HUES48 (cell line): ENCODE measurements around the gene CREG1.
"Not testable (repeated sequence)": the region's sequence is repeated elsewhere in the genome, so short reads cannot be mapped to it uniquely, and the experiment has no call there.

ENCODE experiments used
- H3K27ac ChIP-seq: one replicate; pipeline ENCODE4 v1.7.0; 2013; ENCODE audit warnings: low read depth, low read length, inconsistent platforms
- H3K27me3 ChIP-seq: 2 replicates; pipeline ENCODE4 v1.6.1; 2013; ENCODE audit warnings: mild to moderate bottlenecking, low read length; ENCODE audit not compliant: control insufficient read depth, insufficient read depth
- H3K36me3 ChIP-seq: 2 replicates; pipeline ENCODE4 v1.6.1; 2013; ENCODE audit warnings: low read length; ENCODE audit not compliant: control insufficient read depth, insufficient read depth
- H3K4me1 ChIP-seq: 2 replicates; pipeline ENCODE4 v1.6.1; 2013; ENCODE audit warnings: mild to moderate bottlenecking, low read length; ENCODE audit not compliant: control insufficient read depth, insufficient read depth
- H3K4me3 ChIP-seq: 2 replicates; pipeline ENCODE4 v1.5.1; 2013; ENCODE audit warnings: mild to moderate bottlenecking, low read depth, low read length
- H3K9ac ChIP-seq: 2 replicates; pipeline ENCODE4 v1.6.1; 2013; ENCODE audit warnings: mild to moderate bottlenecking, low read depth, low read length, moderate library complexity
- H3K9me3 ChIP-seq: 2 replicates; pipeline ENCODE4 v1.6.1; 2013; ENCODE audit warnings: low read length; ENCODE audit not compliant: control insufficient read depth, insufficient read depth

CREG1 gene

DNA sequence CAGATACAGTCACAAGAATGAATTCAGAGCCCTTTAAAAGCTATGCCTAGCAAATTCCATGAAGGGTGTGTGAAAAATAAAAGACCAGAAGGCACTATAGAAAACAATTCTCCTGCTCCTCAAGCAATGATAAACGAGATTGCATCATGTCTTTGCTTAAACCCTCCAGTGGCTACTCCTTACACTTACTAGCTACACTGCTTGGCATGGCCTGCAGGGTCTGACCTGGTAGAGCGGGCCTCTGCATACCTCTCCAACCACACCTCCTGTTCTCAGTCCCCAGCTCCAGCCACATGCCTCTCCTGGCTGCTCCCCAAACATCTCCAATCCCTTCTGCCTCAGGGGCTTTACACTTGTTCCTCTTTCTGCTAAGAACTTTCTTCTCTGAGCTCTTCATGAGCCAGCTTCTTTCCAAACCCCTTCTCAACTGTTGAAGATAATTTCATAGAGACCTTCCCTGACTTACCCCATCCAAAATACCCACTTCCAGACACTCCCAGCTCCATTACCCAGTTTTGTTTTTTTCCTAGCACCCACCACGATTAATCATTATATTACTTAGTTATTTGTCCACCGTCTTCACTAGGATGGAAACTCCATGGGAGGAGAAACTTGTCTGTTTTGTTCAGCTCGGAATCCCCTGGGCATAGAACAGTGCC, 11.2 kb upstream of the CREG1 start:
- H3K27ac ChIP-seq: no peak overlapping the region
- H3K9ac ChIP-seq: no peak overlapping the region
- H3K4me3 ChIP-seq: no peak overlapping the region

DNA sequence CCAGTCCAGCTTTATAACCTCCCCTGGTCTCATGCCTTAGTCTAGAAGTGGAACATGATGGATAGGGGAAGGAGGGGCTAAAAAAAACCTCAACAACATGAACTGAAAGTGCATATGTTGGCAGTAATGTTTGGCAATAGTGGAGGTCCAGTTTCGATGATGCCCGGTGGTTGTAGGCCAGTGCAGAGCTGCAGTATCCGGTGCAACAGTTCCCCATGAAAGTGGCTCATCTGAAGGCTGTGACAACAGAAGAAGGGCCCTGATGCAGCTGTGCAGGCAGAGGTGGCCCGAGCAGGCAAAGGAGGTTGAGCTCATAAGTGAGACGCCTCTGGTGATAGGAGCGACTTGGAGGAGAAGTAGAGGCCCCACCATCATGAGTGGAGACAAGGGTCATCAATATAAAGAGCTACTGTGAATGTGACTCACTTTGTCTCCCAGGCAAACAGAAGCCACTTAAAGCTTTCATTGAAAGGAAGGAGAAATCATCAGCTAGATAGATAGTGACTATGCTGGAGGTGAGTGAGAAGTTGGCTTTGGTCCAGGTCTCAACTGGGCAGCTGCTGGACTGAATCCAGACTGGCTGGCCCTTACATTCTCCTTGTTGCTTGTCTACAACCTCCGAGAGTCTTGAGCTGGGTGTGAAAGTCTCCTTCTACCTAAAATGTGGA, 10.2 kb upstream of the CREG1 start:
- Histone ChIP-seq H3K9ac (no peak overlapping the region), H3K27ac (no peak overlapping the region), H3K4me3 (no peak overlapping the region), H3K36me3 (no peaks in the 10 kb centered on the region), H3K27me3 (no peaks in the 10 kb centered on the region), H3K4me1 (no peaks in the 10 kb centered on the region), H3K9me3 (no peaks in the 10 kb centered on the region)

More for the DNA sequence above, 11.2 kb upstream of the CREG1 start:
- H3K9me3 ChIP-seq: no peaks in the 10 kb centered on the region
- no peaks in the 10 kb centered on the region for H3K27me3 ChIP-seq
- H3K36me3 ChIP-seq: no peaks in the 10 kb centered on the region
- no peaks in the 10 kb centered on the region for H3K4me1 ChIP-seq

DNA sequence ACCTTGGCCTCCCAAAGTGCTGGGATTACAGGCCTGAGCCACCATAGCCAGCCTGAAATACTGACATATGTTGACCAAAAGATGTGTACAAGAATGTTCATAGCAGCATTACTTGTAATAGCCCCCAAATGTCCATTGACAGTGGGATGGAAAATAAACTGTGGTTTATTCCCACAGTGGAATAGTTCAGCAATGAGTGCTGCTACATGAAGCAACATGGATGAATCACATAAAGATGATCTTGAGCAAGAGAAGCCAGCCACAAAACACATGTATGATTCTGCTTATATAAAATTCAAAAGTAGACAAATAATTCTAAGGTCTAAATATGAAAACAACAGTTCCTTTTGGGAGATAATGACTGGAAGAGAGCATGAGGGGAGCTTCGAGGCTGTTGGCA, 9.1 kb upstream of the CREG1 start:
- H3K27ac ChIP-seq: no peak overlapping the region
- H3K9ac ChIP-seq: no peak overlapping the region
- H3K27me3 ChIP-seq: no peaks in the 10 kb centered on the region
- no peaks in the 10 kb centered on the region for H3K9me3 ChIP-seq
- no peaks in the 10 kb centered on the region for H3K36me3 ChIP-seq
- no peak overlapping the region for H3K4me3 ChIP-seq
- no peaks in the 10 kb centered on the region for H3K4me1 ChIP-seq

DNA sequence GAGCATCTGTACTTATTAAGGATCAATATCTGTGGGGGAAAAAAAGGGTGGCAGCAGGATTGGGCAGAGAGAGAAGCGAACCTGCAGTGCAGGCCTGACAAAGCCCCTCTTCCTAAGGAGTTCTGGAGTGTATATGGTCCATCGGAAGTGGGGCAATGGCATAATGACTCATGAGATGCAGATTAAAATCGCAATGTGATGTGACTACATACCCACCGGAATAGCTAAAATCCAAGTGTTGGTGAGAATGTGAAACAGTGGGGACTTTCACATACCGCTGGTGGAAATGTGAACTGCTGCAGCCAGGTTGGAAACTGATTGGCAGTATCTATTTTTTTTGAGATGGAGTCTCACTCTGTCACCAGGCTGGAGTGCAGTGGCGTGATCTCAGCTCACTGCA, 8.2 kb upstream of the CREG1 start:
- Histone ChIP-seq H3K9ac (no peak overlapping the region), H3K4me1 (no peaks in the 10 kb centered on the region), H3K36me3 (no peaks in the 10 kb centered on the region), H3K27me3 (no peaks in the 10 kb centered on the region), H3K27ac (no peak overlapping the region), H3K9me3 (no peaks in the 10 kb centered on the region), H3K4me3 (no peak overlapping the region)

DNA sequence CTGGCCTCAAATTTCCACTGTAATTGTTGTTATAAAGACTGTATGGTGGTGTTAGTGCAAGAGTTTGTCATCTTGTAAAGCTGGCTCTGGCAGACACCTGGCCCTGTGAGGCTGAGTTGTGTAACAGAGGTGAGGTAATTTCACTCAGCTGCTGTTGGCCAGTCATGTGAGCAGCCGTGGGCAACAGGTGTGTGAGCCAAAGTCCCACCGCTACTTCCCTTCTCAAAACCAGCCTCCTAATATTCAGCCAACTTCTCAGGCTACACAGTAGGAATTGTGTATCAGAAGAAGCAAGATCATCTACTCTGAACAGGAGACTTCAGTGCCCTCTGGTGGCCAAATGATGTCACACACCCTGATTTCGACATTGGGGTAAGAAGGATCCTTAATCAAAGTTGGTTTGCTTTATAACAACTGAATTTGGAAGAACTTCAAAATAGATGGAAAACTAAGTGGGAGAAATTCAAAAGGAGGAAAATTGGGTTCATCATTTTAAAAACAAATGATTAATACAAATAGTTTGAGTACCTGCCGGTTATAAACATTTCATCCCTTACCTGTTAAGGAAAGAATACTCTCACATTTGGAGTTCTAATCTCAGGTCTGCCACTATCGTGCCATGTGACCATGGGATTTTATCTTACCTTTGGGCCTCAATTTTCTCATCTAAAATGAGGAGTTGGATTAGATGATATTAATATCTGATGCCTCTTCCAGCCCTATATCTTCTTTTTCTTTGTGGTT, 2.6 kb upstream of the CREG1 start:
- Histone ChIP-seq H3K27me3 (0 out of 2 replicates have a peak, but pooled peaks cover 5% of the 10 kb centered on the region), H3K4me3 (no peak overlapping the region), H3K9ac (no peak overlapping the region), H3K36me3 (no peaks in the 10 kb centered on the region), H3K27ac (no peak overlapping the region), H3K9me3 (no peaks in the 10 kb centered on the region), H3K4me1 (peaks cover 4% of the 10 kb centered on the region; the same call in 1 of the 2 replicates)

DNA sequence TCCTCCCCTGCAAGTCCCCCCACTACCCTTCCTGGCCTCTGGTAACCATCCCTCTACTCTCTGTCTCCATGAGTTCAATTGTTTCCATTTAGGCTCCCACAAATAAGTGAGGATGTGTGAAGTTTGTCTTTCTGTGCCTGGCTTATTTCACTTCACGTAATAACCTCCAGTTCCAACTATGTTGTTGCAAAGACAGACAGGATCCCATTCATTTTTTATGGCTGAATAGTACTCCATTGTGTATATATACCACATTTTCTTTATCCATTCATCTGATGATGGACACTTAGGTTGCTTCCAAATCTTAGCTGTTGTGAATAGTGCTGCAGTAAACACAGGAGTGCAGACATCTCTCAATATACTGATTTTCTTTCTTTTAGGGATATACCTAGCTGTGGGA, 1.5 kb upstream of the CREG1 start:
- H3K4me1 ChIP-seq, H3K9ac ChIP-seq, H3K4me3 ChIP-seq, H3K27me3 ChIP-seq, H3K36me3 ChIP-seq, H3K9me3 ChIP-seq, H3K27ac ChIP-seq: not testable (repeated sequence)

DNA sequence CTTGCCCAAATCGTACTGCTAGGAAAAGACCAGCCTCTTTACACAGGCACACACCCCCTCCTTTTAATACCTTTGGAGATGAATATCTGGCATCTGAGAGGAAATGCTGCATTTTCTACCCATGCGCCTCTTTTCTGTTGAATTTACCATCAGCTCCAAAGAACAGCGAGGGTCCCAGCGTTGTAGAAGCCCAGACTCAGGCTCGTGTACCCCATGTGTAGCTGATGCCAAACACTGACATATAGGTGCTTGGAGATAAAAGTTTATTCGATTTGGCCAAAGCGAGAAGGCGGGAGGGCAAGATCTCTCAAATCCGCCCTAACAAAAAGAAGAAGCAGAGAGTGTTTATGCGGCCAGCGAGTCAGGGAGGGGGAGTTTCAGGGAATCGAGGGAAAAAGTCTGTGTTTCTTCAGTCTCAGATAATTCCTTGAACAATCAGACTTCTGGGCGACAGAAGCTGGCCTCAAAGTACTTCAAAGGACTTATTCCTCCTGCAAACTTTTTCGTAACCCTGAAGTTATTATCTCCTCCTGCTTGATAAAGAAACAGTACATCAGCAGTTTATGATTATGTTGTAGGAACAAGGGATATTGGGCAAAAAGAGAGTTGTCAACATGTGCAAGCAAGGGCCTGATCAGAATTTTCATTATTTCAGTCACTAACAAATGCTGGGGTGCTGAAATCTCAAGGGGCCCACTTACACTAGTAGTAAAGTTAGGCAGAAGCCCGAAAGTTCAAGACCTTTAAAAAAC, 642 bp upstream of the CREG1 start:
- Histone ChIP-seq H3K27ac (peak overlapping the region; percentile 49), H3K27me3 (0 out of 2 replicates have a peak, but pooled peaks cover 5% of the 10 kb centered on the region), H3K4me1 (peaks cover 4% of the 10 kb centered on the region), H3K36me3 (no peaks in the 10 kb centered on the region), H3K4me3 (peak overlapping the region; percentile 76), H3K9ac (0 out of 2 replicates have a peak overlapping the region, but pooled peaks have one; percentile 7), H3K9me3 (no peaks in the 10 kb centered on the region)

DNA sequence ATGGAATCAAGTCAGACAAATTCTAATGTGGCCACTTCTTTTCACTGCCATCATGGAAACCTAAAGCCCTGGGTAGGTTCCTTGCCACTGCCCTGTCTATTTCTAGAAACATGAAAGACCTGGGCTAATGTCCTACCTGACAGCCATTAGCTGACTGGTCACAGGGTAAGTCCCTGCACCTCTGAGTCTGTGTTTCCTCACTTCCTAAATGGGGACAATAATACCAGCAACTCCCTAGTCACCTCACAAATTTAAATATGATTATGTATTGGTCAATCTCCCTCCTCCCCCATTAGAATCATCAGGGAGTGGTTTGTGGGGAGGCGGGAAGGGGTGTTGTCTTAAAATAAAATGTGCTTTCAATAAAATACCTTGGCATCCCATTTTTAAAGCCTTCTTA, 2.2 kb downstream of the CREG1 start:
- Histone ChIP-seq H3K4me3 (no peak overlapping the region), H3K4me1 (peaks cover 4% of the 10 kb centered on the region), H3K27me3 (0 out of 2 replicates have a peak, but pooled peaks cover 5% of the 10 kb centered on the region), H3K9me3 (no peaks in the 10 kb centered on the region), H3K27ac (no peak overlapping the region), H3K36me3 (0 out of 2 replicates have a peak, but pooled peaks cover 4% of the 10 kb centered on the region), H3K9ac (no peak overlapping the region)

DNA sequence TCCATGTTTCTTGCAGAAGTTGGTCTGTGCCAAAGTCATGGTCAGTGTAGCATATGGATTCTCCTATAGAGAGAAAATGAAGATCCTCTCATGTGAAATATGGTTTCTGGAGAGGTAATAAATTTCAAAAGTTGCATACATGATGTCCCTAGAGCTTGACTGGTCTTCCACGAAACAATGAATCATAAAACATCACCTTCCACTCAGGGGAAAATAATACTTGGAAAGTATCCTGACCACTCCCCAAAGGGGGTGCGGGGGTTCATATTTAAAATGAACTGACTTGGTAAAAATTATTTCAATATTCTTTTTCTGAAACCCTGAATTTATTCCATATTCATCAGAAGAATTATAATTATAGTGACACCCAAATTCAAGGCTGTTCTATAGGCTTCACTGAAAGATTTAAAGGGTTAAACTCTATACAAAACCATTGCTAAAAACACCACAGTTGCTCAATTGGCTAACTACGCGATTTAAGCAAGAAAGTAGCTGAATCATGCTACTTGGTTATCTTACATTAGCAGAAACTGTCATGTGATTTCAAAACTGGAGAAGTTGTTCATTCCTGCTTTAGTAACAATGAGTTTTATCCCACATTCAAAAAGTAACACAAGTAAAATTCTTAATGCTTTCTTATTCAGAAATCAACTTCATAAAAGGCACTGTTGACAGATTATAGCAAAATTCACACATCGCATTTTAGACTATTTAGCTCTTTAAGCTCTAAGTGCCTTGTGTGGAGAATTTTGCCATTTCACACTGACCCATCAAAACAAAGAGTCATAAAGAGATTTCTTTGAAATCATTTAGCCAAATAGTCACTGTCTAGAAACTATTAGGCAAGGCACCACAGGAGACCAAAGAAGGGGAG, 5.3 kb downstream of the CREG1 start:
- Histone ChIP-seq H3K9ac (no peak overlapping the region), H3K27me3 (0 out of 2 replicates have a peak, but pooled peaks cover 5% of the 10 kb centered on the region), H3K27ac (no peak overlapping the region), H3K4me3 (no peak overlapping the region), H3K4me1 (no peaks in the 10 kb centered on the region; the same call in 1 of the 2 replicates), H3K9me3 (no peaks in the 10 kb centered on the region), H3K36me3 (peaks cover 21% of the 10 kb centered on the region; the same call in 1 of the 2 replicates)

DNA sequence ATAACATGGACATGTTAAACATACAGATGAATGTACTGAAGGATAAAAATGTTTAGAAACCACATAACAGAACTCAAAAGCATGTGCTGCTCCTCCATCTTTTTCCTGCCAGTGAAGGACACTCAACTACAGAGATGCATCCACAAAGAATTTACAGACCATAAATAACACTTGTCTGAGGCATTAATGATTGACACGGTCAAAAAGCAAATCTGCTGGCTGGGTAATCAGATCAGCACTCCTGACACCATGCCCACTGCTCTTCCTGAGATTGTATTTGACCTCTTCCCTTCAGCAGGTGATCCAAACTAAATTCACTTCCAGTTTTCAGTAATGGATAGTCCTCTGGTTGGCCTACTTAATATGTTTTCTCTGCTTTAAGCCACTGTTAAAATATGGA, 6.6 kb downstream of the CREG1 start:
- Histone ChIP-seq H3K27me3 (0 out of 2 replicates have a peak, but pooled peaks cover 2% of the 10 kb centered on the region), H3K4me3 (no peak overlapping the region), H3K9me3 (no peaks in the 10 kb centered on the region), H3K9ac (no peak overlapping the region), H3K27ac (no peak overlapping the region), H3K4me1 (no peaks in the 10 kb centered on the region; the same call in 1 of the 2 replicates), H3K36me3 (peaks cover 21% of the 10 kb centered on the region; the same call in 1 of the 2 replicates)
